Activated T-cell treated with anti-CD3 and anti-CD28 coated beads for 4 hours (primary cell): ENCODE measurements around the gene RNF114.
"Not testable (repeated sequence)": the region's sequence is repeated elsewhere in the genome, so short reads cannot be mapped to it uniquely, and the experiment has no call there.

Experiments used
- DNase-seq: peaks from one replicate; pipeline ENCODE4 v3.0.0-alpha.2; 2020

The RNF114 gene

GRCh38 chr20:49936153-49937026 is at the start of gene RNF114:
TSS of gene RNF114 (plus strand) at chr20:49936397. CDS start at chr20:49936413, 16 bp downstream.
- peak; percentile 89 for DNase-seq

GRCh38 chr20:49886571-49887213 is 49.5 kb upstream of the RNF114 start:
- no peak for DNase-seq

- no peak for DNase-seq
These were observed 48.7 kb upstream of the RNF114 start for GRCh38 chr20:49887251-49888211.

GRCh38 chr20:49888212-49889000 is 47.8 kb upstream of the RNF114 start:
- peak; percentile 35 for DNase-seq

GRCh38 chr20:49889001-49889934 is 46.9 kb upstream of the RNF114 start:
- no peak for DNase-seq

- no peak for DNase-seq
These were observed 46.3 kb upstream of the RNF114 start for GRCh38 chr20:49889935-49890333.

- DNase-seq, result no peak
These were observed 45.5 kb upstream of the RNF114 start for GRCh38 chr20:49890471-49891361.

GRCh38 chr20:49891476-49892110 is 44.6 kb upstream of the RNF114 start:
- no peak for DNase-seq

GRCh38 chr20:49892260-49892659 is 43.9 kb upstream of the RNF114 start:
- DNase-seq, result no peak

GRCh38 chr20:49892817-49893216 is 43.4 kb upstream of the RNF114 start:
- no peak for DNase-seq

- no peak for DNase-seq
These were observed 42.7 kb upstream of the RNF114 start for GRCh38 chr20:49893242-49894072.

GRCh38 chr20:49894073-49894470 is 42.1 kb upstream of the RNF114 start:
- no peak for DNase-seq

GRCh38 chr20:49895474-49896093 is 40.6 kb upstream of the RNF114 start:
- not testable (repeated sequence) for DNase-seq

- DNase-seq, result no peak
These were observed 40.0 kb upstream of the RNF114 start for GRCh38 chr20:49896204-49896603.

- no peak for DNase-seq
These were observed 36.4 kb upstream of the RNF114 start for GRCh38 chr20:49899541-49900383.

- DNase-seq, result no peak
These were observed 34.6 kb upstream of the RNF114 start for GRCh38 chr20:49901588-49901987.
